ENCODE data around the gene NUP188. TPM values are rescaled to one million over a fixed set of nuclear protein-coding genes. Genes with fewer than 3 reads are reported as not detected.

NUP188 gene
- total RNA-seq (10 to 100 TPM; 31.4 to 34.7 TPM), polyA plus RNA-seq (1 to 10 TPM; 6.9 to 7.0 TPM)

- no peaks in the 10 kb centered on the region for H3K27me3 ChIP-seq (ENCODE audit: control insufficient read depth in 4 of 4, insufficient read depth in 4 of 4, low read length in 3 of 4)
- peak within 1 kb of the TSS; percentile 61 to 84 (median 78) for H3K4me3 ChIP-seq (ENCODE audit: low read depth in 1 of 3, low read length in 3 of 3)
- H3K4me1 ChIP-seq (ENCODE audit: control insufficient read depth in 4 of 4, insufficient read depth in 4 of 4, low read length in 3 of 4): peaks cover 6 to 21% (median 13%) of the 10 kb centered on the region in 4 donors
- peak within 1 kb of the TSS; percentile 53 to 85 for H3K9ac ChIP-seq (ENCODE audit: low read depth in 1 of 2, low read length in 2 of 2)
- peaks cover 0 to 5% (median 3%) of the 10 kb centered on the region in 4 donors for H3K36me3 ChIP-seq (ENCODE audit: control insufficient read depth in 4 of 4, insufficient read depth in 3 of 4, low read depth in 1 of 4, low read length in 3 of 4)
- TF ChIP-seq REST (IDR thresholded peaks at IDR 0.05) (peak; percentile 26), MAX (IDR thresholded peaks at IDR 0.05) (no peak), SP1 (IDR thresholded peaks at IDR 0.05) (peak; percentile 36), GABPA (IDR thresholded peaks at IDR 0.05 in 1 of 2, conservative IDR thresholded peaks at IDR 0.05 in 1 of 2) (peak in 1 of 2 donors; percentile 62), TAF1 (conservative IDR thresholded peaks at IDR 0.05) (no peak), YY1 (IDR thresholded peaks at IDR 0.05) (peak; percentile 98), EGR1 (IDR thresholded peaks at IDR 0.05; ENCODE audit: low read depth in 2 of 2) (peak; percentile 99 to 100)
- no peaks in the 10 kb centered on the region for H3K9me3 ChIP-seq (ENCODE audit: control insufficient read depth in 4 of 4, low read length in 3 of 4)
- peak within 1 kb of the TSS; percentile 90 to 91 for H3K27ac ChIP-seq (ENCODE audit: low read depth in 1 of 2, low read length in 2 of 2)
- under 1% methylated on average over 86 of the region's 86 CpGs for WGBS
- DNase-seq (ENCODE audit: low spot score): peak; percentile 100
Observed at GRCh38 chr9:128947527-128948301, at the start of gene NUP188, which contains the start of gene DOLK. Gene NUP188, plus strand, starts transcription at chr9:128947699. Its CDS starts 21 bp downstream, at chr9:128947720. Gene DOLK, minus strand, starts transcription at chr9:128947603. Its CDS starts 300 bp downstream, at chr9:128947303.

- H3K9me3 ChIP-seq (ENCODE audit: control insufficient read depth in 4 of 4, low read length in 3 of 4): no peaks in the 10 kb centered on the region
- H3K4me3 ChIP-seq (ENCODE audit: low read depth in 1 of 3, low read length in 3 of 3): no peak overlapping the region
- no peaks in the 10 kb centered on the region for H3K27me3 ChIP-seq (ENCODE audit: control insufficient read depth in 4 of 4, insufficient read depth in 4 of 4, low read length in 3 of 4)
- WGBS: 85% methylated on average over 5 of the region's 5 CpGs
- peaks cover 0 to 12% (median 8%) of the 10 kb centered on the region in 4 donors for H3K4me1 ChIP-seq (ENCODE audit: control insufficient read depth in 4 of 4, insufficient read depth in 4 of 4, low read length in 3 of 4)
- peak overlapping the region; percentile 4 to 42 for H3K27ac ChIP-seq (ENCODE audit: low read depth in 1 of 2, low read length in 2 of 2)
- DNase-seq (ENCODE audit: low spot score): no peak
- peaks cover 0 to 17% (median 12%) of the 10 kb centered on the region in 4 donors for H3K36me3 ChIP-seq (ENCODE audit: control insufficient read depth in 4 of 4, insufficient read depth in 3 of 4, low read depth in 1 of 4, low read length in 3 of 4)
- TF ChIP-seq ZBTB33 (IDR thresholded peaks at IDR 0.05): no peak
- TF ChIP-seq RAD21 (IDR thresholded peaks at IDR 0.05): no peak
- TF ChIP-seq SP1 (IDR thresholded peaks at IDR 0.05): no peak
- TF ChIP-seq TAF1 (conservative IDR thresholded peaks at IDR 0.05): no peak
- no peak for TF ChIP-seq HNF4A (conservative IDR thresholded peaks at IDR 0.05)
- TF ChIP-seq GABPA (IDR thresholded peaks at IDR 0.05 in 1 of 2, conservative IDR thresholded peaks at IDR 0.05 in 1 of 2): no peak
- TF ChIP-seq HNF4G (IDR thresholded peaks at IDR 0.05): no peak
- no peak for TF ChIP-seq CTCF (IDR thresholded peaks at IDR 0.05; ENCODE audit: low read depth, low read length, missing input control)
- no peak overlapping the region for H3K9ac ChIP-seq (ENCODE audit: low read depth in 1 of 2, low read length in 2 of 2)
Observed at GRCh38 chr9:128898382-128898781, 49.1 kb upstream of the NUP188 start.

Measured in liver (tissue), 9 donors.